Measurements from ENCODE around the gene DAPP1.

- TF ChIP-seq POLR2A (IDR thresholded peaks at IDR 0.05; ENCODE audit: low read depth, low read length), result no peak
- no peak for TF ChIP-seq POLR2AphosphoS5 (IDR thresholded peaks at IDR 0.05; ENCODE audit: low read depth, low read length)
- no peak for TF ChIP-seq TAF1 (IDR thresholded peaks at IDR 0.05; ENCODE audit: borderline replicate concordance, low read depth, low read length)
Observed at GRCh38 chr4:99807666-99808065, 9.0 kb upstream of the DAPP1 start.
